HG02981 (cell line): Measurements from ENCODE around the gene GALNS.

Experiments used
- ATAC-seq: cut with Tn5 transposase; IDR thresholded peaks from one replicate; pipeline ENCODE4 v1.9.1; 2021; ENCODE audit warnings: mild to moderate bottlenecking, moderate library complexity; ENCODE audit not compliant: unreplicated experiment

GALNS gene

DNA sequence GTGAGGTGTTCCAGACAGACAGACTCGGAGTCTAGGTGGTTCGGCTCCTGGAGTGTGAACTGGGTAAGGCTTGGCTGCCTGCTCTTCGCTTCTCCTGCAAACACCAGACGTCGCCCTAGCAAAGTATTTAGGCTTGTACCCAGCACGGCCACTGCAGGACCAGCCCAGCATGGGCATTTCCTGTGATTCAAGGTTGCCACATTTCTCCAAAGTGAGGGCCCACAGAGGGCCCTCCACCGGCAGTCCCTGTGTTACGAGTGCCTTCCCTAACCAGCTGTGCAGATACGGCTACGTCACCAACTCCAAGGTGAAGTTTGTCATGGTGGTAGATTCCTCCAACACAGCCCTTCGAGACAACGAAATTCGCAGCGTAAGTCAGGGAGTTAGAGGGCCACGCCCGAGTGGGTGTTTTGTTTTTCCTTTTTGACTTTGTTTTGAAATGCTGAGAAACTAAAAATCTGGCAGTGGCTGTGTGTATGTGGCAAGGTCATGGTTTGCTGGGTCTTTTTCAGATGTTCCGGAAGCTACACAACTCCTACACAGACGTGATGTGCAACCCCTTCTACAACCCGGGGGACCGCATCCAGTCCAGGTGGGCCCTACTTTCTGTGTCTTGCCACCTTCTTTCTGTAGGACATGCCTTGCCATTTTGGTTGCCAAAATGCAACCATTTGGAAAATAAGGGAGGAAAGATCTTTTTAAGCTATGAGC is 2.8 kb upstream of the GALNS start:
- no peak for ATAC-seq

DNA sequence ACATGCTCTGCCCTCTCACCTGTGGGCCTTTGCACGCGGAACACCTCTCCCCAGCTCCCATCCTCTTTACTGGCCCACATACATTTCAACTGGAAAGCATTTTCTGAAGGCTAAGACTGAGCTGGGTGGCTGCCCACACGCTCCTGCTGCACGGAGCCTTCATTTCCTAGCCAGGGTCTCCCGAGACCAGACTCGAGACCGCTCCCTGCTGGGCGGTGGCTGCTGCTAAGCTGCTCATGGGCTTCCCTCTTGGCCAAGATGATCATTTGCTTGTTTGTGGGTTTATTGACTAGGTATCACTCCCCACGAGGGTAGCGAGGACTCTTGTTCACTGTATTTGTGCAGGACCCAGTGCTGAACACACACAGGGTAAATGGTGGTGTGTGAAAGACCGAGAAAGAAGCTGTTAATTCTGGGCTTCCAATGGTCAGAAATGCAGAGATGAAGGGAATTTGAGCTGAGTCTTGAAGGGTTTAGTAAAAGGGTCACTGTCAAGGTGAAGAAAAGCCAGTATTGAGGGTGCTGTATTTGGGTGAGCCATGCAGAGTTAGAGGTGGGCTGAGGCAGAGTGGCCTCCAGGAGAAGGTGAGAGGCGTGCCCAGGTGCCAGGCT is 1.1 kb upstream of the GALNS start:
- peak; percentile 33 for ATAC-seq

DNA sequence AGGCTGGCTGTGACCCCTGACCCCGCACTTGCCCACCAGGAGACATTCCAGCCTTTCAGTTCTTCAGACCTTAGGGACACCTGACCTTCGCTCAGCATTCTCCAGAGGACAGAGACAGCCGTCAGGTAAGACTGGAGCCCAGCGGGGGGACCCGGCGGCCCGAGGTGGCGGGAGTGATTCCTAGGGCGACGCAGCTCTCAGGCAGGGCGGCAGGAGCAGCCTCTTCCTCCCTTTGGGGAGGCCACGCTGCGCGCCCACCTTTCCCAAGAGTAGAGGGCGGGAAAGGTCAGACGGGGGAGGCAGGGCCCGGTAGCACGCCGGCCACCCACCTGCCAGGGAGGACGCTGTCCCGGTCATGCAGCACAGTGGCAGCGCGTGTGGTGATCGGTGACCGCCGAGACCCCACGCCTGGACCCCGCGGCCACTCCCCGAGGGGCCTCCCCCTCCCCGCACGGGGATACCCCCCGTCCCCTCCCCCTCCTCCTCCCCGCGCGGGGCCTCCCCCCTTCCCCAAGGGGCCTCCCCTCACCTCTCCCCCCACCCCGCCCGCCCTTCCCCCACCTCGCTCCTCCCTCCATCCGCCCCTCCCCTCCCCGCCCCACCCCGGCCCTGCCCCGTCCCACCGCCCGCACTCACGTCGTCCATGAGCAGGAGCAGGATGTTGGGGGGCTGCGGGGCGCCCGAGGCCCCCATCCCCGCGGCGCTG is 472 bp downstream of the GALNS start:
- no peak for ATAC-seq

DNA sequence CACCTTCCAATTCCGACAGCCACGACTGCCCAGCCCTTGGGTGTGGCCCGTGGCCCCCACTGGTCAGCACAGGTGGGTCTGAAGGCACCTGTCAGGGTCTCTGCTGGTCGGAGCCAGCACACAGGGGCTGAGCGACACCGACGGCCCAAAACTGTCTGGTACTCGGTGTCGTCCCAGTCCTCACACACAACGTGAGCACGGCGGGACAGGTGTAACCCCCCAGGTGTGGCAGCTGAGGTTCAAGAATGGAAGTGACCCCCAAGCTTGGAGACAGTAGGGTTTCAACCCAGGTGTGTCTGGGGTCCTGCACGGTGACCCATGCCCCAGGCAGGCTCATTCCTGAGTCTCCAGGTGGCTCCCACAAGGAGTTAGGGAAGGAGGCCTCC is 1.0 kb downstream of the GALNS start:
- no peak for ATAC-seq

DNA sequence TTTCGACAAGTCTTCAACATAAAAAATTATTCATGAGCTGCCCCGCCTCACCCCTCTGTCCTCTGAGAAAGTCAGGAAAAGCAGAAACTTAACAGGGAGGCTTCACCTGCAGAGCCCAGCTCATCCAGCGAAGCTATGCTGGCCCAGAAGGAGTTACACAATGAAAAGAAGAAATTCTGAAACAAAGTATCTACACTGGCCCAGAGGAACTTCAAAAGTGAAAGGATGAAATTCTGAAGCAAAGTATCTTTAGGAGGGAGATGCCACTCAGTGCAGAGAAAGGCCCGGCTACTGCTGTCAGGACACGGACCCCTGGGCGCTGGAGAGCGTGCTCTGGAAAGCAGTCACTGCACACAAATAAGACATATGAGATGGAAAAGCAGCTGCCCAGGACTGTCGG is 1.6 kb downstream of the GALNS start:
- ATAC-seq = no peak

DNA sequence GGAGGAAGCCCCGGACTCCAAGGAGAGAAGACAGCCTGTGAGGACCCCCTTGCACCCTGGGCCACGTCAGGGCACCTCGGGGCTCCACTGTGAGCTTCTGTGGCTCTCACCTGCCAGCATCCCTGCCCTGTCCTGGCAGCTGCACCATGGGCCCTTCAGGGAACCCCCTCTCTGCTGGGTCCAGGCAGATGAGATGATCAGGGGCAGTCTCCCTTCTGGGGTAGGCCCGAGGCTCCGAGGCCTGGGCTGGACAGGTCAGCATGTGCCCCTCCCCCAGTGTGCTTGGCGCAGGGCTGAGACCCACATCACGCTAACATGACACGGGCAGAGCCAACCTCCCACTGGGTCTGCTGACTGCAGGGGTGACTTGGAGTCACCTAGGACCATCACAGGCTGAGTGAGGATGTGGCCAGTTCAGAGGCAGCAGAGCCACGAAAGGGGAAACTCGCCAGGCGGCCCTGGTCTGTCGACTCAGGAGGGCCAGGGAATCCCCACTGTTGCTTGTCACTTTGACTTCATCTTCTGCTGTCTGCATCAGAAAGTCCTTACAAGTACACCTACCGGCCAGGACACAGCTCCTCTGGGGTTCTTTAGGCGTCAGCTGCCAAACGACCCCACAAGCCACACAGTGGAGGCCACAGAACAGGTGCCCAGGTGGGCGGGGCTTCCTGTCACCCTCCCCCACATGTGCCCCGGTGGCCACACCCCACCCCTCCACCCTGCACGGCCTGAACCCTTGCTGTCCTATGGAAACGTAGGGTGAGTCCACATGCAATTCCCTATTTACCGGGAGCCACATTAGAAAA is 2.2 kb downstream of the GALNS start:
- ATAC-seq = no peak

DNA sequence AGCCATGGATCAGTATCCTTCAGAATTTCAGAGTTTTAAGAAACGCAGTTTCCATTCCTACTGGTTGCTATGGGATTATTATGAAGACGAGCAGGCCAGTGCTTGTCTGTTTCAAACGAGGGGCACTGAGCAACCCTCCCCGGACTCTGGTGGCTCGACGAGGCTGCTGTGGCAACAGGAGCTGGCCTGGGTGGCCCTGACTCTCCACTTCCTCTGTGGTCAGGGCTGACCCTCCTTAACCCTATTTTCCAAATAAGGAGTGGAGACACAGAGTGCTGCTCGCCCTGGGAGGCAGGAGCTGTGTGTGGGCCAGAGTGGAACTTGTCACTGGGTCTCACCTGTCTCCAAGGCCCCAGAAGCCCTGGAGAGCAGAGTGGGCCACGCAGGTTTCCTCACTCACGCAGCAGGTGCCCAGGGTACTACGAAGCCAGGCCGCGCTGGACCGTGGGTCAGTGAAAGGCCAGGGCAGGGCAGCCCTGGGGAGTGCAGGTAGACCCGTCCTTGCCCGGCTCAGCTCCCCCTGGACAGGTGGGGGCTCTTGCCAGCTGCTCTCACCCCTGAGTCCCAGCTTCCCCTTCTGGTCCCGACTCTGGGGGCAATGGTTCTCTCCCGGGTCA is 3.3 kb downstream of the GALNS start:
- no peak for ATAC-seq

DNA sequence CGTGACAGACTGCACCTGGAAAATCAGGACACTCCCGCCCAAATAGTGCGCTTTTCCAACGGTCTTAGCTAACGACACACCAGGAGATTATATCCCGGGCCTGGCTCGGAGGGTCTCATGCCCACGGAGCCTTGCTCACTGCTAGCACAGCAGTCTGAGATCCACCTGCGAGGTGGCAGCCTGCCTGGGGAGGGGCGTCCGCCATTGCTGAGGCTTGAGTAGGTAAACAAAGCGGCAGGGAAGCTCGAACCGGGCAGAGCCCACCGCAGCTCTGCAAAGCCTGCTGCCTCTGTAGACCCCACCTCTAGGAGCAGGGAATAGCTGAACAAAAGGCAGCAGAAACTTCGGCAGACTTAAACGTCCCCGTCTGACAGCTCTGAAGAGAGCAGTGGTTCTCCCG is 5.1 kb downstream of the GALNS start:
- ATAC-seq = no peak

DNA sequence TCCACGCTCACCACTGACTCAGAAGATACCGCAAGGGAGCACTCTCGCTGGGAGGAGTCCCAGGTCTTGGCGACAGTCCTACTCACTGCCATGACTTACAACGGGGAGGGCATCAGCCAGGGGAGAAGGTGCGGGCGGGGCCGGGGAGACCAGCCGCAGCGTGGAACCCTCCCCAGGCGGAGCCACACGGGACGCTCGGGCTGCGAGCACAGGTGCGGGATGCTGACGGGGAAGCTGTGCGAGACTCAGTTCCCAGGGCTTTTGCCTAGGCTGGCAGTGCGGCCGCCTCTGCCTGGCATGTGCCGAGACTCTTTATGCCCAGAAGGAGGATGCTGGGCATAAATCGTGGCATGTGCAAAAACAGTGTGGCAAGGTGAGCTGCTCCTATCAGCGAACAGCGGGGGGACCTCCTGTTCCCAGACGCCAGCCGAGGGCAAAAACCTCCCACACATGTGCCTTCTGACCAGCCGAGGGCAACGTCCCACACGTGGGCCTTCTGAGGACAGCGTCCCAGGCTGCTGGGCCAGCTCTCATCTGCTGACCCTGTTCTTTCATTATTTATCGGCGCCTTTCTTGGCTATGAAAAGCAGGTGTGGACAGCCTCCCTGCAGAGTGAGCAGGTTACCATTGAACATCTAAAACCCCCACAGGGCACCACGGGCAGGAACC is 6.1 kb downstream of the GALNS start:
- no peak for ATAC-seq

DNA sequence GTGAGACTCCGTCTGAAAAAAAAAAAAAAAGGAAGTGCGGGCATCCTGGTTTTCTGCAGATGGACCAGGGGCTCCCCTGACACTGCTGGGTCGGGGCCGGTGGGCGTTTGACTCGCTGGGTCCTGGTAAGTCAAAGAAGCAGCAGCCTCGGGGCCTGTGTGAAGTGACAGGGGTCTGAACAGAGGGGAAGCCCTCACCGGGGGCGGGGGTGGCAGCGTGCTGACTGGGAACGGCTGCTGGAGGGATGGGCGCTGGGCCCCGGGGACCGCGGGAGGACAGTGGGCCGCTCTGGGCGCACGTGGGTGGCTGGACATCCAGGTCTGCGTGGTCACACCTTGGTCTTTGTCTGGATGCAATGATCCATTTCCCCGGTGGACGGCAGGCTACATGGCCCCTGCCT is 8.2 kb downstream of the GALNS start:
- no peak for ATAC-seq

DNA sequence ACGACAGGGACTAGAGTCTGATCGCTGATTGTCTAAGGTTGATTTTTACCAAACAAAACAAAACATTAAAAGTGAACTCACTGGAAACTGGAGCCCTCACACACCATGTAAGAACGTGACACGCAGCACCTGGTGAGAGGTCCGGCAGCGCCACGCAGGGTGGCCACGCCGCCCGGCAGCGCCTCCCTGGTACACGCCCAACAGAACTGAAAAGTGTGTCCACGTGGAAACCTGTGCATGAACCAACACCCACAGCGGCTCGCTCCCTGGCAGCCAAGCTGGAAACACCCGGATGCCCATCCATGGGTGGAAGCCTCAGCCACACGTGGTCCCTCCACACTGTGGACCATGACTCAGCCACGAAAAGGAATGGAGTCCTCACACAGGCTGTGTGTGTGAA is 9.1 kb downstream of the GALNS start:
- ATAC-seq = no peak

DNA sequence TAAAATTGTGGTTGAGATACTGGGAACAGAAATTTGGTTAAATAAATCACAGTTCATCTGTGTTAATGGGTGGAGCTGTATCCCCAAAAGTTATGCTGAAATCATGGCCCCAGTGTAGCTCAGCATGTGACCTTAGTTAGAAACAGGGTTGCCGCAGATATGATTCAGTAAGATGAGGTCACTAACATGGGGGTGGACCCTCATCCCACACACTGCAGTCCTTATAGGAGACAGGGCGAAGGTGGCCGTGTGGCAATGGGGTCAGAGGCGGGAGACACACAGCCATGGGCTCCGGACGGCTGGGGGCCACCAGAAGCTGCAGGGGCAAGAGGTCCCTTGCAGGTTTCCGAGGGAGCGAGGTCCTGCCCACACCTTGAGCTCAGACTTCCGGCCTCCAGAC is 10.7 kb downstream of the GALNS start:
- ATAC-seq = no peak

DNA sequence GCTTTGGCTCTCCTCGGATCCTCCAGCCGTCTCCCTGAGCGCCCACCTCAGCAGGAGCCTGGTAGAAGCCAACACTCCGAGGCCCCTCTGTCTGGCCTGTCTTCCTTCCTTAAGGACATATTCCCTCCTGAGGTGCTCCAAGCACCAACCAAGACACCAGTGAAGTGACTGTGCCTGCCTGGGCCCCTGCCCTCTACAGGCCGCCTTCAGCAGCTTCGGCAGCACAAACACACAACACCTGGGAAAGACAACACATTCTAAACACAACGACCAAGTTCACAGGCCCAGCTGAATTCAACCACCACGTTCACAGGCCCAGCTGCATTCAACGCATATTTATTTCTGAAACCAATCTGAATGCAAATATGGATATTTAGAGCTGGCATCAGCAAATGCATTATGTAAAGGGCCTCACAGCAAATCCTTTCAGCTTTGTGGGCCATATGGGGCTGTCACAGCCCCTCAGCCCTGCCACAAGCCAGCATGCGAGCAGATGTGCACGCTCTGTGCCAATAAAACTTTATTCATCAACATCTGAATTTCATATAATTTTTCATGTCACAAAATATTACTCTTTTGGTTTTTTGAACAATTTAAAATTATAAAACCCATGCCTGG is 12.2 kb downstream of the GALNS start:
- ATAC-seq = no peak

DNA sequence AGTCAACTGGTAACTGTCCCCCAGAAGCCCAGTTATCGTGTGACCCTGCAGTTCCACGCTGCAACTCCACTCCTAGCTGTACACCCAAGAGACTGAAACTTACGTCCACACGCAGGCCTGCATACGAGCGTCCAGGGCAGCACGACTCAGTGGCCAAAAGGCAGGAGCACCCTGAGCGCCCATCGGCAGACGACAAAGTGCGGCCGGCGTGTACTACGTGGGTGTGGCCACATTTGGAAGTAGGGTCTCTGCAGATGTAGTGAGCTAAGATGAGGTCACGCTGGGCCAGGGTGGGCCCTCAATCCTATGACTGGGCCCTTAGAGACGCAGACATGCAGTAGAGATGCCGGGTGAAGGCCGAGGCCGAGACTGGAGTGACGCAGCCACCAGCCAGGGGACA is 13.5 kb downstream of the GALNS start:
- no peak for ATAC-seq

DNA sequence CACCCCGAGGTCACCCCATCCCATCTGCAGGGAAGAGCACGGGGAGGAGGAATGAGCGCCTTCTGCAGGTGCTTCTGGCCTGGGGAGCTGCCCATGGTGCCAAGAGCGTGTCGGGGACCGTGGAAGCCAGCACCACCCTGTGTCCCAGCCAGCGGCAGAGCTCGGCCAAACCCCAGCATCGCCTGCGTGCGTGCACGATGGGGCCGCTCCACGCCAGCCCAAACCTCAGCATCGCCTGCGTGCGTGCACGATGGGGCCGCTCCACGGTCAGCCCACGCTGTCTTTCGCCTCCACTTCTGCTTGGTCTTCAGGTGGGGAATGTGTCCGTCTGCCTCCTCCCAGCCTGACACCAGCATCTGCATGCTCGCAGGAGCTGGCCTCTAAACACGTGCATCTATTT is 13.9 kb downstream of the GALNS start:
- ATAC-seq = no peak

DNA sequence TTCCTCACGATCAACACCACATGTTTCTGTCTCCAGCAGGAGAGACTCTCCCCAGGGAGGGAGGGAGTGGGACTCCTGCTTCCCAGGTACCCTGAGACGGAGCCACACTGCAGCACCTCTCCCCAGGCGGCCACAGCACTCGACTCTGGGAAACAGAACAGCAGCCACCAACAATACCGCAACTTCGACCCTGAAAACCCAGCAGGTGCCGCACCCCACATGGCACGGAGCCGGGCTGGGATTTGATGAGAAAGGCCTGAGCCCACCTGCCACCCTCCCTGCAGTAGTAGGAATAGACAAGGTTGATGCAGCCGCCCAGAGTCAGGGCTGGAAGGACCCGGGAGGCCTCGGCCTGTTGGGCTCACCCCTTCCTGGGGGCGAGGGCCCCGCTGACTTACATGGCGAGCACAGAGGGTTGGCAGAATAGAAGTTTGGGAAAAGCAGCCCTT is 14.4 kb downstream of the GALNS start:
- ATAC-seq = no peak

DNA sequence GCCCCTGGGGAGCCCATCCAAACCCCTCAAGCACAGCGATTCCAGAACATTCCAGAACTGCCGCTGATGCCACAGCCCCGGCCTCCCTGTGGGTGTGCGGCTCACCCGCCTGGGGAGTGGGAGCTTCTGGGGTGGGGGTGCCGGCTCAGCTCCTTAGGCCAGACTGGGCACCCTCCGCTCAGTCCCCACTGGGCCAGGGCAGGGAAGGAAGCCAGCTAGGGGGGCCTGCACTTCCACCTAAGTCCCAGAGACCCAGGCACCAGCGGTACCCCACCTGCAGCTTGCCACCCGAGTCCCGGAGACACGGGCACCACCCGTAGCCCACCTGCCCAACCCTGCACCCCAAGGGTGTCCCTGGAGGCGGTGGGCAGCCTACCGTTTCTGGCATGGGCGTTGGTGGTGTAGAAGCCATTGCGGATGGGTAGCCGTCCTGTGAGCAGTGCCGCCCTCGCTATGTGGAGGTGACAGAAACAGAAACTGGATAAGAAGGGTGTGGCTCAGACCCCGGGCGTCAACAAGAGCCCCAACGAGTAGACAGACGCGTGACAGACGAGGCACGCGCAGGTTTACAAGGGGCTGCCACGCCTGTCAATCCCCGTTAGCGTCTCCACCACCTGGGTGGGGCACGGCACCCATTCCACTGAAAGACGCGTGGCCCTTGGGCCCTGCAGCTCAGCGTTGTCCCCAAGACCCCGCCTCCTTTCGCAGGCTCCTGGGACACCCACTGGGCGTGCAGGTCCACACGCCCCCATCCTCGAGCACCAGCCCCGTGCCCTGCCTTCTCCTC is 15.0 kb downstream of the GALNS start:
- no peak for ATAC-seq

DNA sequence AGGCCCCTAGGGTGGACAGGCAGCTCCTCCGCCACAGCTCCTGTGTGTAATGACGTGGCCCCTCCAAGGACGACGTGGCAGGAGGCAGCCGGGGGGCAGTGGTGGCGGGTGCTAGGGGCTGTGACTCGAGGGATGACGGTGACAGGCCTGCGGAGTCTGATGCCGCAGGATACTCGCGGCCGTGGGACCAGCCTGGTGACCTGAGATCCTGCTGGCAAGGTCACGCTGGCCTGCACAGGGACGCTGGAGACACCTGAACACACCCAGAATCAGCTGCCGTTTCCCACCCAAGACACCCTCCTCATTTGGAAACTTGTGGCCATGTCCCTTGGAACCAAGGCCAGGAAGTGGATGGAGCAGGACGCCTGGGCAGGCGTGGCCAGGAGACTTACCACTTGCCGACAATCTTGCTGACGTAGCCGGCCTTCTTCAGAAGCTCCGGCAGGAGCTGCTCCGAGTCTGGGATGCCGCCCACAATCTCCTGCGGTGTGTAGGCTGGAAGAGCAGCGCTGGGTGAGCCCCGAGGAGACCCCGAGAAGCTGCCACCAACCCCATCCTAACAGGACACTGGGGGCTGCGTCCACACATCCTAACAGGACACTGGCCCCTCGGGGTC is 16.0 kb downstream of the GALNS start:
- ATAC-seq = no peak
